ENCODE data around the gene RAD23B.

Gene RAD23B

DNA sequence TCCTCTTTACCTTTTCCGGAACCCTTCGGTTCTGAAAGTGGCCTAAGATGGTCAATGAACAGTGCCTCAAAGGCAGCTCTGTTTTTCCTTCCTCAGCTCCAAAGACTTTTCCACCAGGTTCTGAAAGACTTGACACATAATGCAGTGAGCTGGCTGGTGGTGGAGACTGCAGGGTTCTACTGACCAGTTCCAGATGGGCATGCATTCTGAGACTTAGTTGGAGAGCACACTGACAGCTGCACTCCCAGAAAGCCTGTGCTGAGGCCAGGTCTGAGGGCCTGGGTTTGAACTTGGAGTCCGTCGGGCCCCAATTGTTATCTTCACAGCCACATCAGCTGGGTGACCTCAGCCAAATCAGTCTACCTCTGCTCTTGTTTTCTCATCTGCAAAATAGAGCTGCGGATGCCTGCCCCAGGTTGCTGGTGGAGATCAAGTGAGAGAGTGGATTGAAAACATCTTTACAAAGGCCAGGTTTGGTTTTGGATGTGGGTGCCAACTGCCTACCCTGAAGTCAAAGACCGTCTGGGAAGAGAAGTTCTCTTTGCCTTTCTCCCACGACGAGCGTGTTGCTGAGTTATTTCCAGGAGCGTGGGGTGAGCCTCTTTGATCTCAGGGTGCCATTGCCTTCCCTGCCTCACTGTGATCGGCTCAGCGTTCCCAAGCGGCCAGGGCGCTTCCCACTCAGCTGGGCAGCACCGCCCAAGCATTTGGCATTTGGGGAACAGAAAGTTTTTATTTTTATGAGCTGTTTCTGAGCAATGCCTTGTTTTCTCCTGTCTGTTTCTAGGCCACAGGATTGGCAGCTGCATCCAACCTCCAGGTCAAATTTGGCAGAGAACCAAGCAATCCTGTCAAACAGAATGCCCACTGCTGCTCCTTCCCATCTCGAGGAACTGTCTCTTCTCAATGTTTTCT lies 54.9 kb downstream of the RAD23B start:
- DNase-seq: no peak

DNA sequence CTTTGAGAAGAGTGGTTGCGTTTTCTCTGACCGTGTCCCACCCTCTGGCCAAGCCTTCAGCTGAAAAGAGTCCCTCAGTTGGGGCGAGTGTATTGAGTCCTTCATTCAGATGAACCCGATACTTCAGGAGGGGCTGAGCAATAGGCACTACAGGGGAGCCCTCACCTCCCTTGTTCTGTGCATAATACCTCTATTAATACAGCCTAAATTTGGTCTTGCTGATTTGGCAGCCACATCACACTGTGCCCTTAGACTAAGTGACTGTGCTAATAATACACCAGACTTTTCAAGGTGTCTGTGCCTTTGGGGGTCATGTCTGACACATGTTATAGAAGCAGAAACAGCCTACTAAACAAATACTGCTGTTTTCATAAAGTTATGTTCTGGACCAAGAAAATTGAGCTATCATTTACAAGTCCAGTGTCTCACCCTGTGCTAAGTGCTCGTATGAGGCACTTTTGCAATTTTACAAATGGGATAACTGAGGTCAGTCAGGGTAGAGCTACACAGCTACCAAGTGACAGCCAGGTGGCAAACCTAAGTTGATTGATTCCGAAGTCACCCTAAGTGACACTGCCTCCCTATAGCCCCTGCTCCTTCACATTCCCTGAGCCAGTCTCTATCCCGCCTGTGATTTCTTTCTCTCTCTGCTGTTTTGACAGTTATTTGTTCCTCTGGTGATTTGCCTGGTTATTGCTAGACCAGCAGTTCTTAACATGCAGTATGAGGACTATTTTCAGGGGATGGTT lies 56.0 kb downstream of the RAD23B start:
- no peak for DNase-seq

DNA sequence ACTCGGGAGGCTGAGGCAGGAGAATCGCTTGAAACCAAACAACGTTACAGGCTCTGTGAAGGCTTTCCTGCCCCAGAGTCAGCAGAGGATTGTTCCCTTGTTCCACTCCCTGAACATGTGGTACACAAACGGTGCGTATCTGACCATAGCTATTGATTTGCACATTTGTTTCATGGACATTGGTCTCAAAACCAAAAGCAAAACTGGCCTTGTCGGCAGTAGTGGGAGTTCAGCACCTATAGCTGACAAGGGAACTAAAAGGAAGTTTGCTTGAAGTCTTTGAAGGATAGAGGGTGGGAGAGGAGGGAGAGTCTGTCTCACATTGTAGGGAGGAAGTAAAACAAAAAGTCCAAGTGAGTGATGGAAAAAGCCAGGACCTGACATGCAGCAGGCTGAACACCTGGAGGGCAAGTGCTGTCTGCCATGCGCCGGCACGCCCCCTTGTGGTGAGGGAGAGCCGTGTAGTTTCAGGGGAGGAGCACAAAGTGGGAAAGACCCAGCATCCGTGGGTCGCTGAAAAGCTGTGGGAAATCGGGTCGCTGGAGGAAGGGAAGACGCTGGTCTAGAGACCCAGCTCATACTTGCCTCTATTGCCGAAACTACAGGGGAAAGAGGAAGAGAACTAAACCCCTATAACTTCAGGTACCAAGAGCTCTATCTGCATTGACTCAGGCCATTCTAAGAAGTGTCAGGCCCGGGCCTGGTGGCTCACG lies 58.0 kb downstream of the RAD23B start:
- peak; percentile 83 for DNase-seq

DNA sequence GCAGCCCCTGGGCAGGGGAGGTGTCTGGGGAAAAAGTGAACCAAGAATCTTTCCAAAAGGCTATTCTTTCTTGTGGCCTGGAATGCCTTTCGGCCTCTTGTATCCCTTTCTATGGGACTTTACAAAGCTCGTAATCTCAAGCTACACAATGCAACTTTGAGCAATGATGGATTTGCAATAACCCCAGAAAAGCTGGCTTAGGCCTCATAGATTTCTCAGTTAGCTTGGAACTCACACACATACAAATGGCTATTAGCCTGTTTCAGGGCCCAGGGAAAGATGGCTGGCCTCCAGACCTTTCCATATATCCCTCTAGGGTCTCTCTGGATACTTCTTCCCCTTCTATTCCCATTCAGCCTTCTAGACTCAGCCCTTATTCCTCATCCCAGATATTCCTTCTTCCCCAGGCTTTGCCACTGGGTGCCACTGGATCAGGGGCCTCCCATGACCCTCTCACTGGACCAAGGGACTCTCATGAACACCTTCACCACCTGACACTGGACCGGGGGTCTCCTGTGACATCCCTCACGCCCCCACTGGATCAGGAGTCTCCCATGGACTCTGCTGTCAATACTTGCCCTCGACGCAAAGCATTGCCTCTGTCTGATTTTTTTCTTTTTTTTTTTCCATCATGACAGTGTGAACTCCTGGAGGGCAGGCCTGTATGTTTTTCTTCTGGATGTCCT lies 59.5 kb downstream of the RAD23B start:
- no peak for DNase-seq

DNA sequence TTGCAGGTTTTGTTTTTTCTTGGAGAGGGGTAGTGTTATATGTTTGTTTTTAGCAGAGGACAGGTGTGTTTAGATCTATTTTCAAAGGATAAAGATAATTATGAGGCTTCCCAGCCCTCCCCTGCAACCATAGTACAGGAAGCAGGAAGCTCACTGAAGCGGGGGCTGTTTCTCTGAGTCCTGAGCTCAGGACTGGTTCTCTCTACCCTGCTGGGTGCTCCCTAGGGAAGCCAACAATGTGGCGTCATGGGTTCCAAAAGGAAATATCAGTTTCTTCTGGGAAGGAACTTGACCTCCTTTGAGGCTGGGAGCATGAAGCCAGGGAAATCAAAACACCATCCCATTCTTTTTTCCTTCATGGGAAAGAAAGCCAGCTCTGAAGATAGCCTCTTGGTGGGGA lies 62.2 kb downstream of the RAD23B start:
- peak; percentile 49 for DNase-seq

DNA sequence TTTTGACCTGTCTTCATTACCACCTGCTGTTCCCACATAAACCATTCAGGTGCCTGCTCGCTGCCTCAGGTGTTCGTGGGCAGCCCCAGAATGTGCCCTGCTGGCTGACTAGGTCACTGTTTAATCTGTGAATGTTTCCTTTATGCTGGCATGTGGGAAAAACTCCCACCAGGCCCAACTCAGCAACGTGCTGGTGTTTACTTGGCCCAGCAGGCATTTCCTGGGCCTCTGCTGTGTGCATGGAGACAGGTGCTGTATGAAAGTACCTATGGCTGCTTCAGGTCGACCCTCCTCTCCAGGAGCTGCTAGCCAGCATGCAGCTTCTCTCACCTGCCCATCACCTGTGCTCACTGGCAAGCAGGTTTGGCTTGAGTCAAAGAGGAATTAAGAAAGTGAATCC lies 65.8 kb downstream of the RAD23B start:
- peak; percentile 60 for DNase-seq

DNA sequence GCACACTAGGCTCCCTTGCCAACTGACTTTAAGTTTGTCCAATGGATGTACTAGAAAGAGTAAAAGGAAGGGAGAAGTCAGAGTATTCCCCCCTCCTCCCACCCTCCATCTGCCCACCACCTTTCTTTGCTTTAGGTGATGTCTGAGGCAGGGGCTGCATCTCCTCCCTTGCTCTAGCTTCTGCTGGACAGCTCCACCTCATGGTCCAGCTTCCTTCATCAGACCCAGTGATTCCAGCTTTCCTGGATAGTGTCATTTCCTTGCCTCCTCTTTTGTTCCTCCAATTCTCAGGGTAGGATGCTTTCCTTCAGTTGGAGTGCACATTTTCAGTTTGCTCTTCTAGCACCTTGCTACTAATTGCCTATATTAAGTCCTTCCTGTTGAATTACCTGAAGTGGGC lies 67.4 kb downstream of the RAD23B start:
- DNase-seq: no peak

DNA sequence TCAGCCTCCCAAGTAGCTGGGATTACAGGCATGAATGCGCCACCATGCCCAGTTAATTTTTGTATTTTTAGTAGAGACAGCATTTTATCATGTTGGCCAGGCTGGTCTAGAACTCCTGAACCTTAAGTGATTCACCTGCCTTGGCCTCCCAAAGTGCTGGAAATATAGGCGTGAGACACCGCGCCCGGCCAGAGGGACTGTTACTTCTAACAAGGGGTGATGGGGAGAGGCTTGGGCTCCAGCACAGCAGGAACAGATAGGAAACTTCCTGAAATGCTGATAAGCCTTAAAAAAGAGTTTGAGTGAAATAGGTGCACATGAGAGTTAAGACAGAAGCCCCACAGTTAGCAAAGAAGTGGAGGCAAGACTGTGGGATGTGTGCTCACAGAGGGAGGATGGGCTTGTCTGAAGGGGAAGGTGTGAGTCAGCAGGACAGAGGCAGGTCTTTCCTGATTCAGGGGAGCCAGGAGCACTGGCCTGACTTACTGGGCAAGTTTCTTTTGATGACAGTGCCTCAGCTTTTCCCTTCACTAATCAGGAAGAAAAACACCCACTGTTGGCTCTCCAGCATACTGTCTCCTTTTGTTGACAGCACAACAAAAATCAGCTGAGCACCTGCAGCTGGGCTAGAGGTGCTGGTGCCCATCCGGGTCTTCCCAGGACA lies 68.4 kb downstream of the RAD23B start:
- peak; percentile 66 for DNase-seq

DNA sequence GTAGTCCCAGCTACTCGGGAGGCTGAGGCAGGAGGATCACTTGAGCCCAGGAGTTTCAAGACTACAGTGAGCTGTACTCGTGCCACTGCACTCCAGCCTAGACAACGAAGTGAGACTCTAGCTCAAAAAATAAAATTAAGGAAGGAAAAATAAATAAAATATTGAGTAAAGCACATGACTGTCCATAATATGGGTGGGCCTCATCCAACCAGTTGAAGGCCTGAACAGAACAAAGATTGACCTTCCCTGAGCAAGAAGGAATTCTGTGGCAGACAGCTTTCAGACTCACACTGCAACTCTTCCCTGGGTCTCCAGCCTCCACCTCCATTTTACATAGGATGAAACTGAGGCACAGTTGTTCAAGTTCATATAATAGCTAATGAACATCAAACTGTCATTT lies 72.3 kb downstream of the RAD23B start:
- DNase-seq: no peak

DNA sequence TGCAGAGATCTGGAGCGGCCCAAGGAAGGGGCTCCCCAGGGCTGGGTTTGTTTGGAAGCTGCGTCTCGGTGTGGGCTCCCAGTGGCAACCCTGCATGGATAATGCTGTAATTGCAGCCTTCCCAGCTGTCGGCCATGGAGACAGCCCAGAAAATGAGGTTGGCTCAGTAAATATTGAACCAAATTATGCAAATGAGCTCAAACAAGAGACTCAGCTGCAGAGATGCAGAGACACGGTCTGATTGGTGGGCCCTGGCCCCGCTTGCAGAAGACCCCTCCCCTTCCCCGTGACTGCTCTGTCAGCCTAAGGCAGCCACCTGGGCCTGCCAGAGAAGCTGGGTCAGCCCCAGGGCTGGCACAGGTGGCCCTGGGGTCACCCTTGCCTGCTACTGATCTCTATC lies 75.9 kb downstream of the RAD23B start:
- no peak for DNase-seq

DNA sequence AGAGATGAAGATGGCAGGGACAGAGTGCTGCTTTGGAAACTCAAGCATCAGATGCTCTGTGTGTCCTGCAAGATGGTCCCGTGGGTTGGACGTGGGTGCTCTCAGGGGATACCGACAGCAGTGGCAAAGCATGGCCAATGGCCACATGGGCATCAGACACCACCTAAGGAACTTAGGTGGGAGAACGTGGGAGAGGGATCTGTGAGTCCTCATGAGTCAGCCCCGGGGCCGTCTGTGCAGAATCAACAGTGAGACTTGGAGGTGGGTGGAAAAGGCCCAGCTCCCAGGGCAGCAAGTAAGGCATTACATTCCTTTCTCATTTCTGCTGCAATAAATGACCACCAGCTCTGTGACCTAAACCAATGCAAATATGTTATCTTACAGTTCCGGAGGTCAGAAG lies 77.0 kb downstream of the RAD23B start:
- DNase-seq: no peak

DNA sequence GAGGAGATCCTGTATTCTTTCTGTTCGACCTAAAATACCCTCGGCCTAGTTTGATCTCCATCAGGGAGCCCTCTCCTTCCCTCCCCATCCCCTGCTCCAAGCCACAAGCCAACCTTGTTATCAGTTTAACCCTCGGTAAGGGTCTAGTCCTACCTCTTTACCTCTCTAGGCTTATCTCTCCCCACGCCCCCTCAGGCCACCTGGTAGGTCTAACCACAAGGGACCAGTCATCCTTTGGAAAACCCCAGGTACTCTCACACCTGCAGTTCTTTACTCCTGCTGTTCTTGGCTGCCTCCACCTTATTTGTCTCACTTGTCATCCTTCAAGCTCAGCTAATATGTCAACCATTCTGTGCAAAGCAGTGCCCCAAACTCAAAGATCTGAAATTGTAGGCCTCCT lies 78.7 kb downstream of the RAD23B start:
- no peak for DNase-seq

DNA sequence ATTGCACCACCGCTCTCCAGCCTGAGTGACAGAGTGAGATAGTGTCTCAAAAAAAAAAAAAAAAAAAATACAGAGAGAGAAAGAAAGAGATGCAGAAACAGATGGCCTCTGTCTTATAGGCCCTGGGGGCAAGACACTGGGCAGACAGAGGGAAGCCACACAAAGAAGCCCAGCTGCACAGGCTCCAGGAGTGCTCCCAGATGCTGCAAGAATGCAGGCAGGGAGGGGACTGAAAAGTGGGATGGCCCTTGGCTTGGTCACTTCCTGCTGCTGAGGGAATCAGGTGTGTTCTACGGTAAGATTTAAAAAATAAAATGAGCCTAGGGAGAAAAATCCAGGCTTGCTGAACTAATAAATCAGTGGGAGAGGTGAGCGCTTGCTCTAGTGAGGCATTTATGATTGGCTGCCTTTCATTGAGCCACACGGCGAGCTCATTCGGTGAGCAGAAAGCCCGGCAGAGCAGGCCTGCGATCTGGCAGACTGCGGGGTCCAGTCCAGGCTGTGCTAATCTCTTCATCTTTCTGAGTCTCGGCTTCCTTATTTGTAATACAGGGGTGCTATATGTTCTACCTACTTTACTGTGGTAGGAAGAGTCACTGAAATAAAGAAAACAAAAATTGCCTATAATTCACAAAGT lies 80.6 kb downstream of the RAD23B start:
- no peak for DNase-seq

DNA sequence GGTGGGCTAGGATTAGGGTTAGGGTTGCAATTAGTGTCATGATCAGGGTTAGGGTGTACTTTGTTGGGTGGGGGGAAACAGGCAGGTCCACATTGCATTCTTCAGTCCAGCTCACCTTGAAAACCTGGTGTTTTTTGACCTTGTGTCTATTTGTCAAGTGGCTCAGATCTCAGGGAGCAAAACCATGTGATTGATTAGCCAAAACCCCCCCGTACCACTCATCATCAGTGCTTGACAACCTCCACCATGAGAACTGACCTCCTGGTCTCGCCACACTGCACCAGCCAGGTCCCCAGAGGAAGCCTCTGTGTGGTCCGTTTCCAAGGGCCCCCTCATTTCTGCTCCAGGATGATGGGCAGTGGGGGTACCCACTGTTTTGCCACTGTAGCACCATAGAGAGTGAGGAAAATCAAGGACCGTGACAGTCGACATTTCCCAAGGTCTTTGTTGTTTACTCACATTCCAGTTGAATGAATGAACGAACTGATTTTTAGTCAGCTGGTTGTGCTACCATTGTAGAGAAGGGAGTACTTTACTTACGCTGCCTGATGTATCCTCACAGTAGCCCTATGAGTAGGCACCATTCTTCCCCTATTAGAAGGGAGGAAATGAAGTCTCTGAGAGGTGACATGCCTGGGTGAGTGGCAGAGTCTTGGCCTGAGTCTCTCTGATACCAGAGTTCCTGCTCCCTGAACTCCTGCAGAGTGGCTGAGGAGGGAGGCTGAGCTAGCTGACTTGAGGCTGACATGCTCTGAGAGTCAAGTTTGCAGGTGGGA lies 84.8 kb downstream of the RAD23B start:
- DNase-seq: no peak

DNA sequence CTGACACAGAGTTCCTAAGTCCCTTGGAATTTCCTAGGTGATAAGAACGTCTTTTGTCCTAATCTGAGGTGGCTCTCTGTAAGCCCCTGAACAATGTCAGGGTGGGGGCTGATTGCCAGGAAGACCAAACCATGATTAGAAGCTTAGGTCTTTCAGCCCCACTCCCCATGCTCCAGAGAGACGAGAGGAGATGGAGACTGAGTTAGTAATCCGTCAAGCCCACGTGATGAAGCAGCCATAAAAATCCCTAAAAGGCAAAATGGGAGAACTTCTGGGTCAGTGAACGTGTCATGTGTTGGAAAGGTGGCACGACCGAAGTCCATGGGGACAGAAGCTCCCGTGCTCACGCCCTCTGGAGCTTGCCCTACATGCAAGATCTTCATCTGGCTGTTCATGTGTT lies 85.6 kb downstream of the RAD23B start:
- no peak for DNase-seq

DNA sequence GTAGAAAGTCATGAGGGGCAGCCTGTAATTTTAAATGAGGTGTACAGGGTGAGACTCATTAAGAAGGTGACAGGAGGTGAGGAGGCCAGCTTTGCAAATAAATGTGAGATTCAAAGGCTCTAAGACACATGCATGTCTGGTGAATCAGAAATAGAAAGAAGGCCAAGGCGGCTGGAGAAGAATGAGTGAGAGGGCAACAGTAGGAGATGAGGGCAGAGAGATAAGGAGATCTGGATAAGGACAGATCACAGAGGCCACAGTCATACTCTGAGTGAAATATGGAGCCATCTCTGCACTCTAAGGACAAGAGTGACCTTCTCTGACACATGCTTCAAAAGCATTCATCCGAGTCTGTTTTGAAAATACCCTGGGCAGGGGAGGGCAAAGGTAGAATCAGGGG lies 90.7 kb downstream of the RAD23B start:
- DNase-seq: no peak

DNA sequence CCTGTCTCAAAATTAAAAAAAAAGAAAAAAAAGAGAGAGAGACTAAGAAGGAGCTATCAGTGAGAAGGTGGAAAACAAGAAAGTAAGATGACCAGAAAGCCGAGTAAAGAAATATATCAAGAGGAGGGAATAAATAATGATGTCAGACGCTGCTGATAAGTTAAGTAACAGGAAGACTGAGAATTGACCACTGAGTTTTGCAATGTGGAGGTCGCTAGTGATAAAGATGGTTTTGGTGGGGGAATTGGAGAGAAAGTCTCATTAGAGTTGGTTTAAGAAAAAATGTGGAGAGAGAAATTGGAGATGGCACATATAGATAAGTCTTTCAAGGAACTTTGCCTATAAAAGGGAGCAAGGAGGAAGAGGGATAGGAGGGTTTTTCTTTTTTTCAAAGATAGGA lies 91.9 kb downstream of the RAD23B start:
- DNase-seq: no peak

DNA sequence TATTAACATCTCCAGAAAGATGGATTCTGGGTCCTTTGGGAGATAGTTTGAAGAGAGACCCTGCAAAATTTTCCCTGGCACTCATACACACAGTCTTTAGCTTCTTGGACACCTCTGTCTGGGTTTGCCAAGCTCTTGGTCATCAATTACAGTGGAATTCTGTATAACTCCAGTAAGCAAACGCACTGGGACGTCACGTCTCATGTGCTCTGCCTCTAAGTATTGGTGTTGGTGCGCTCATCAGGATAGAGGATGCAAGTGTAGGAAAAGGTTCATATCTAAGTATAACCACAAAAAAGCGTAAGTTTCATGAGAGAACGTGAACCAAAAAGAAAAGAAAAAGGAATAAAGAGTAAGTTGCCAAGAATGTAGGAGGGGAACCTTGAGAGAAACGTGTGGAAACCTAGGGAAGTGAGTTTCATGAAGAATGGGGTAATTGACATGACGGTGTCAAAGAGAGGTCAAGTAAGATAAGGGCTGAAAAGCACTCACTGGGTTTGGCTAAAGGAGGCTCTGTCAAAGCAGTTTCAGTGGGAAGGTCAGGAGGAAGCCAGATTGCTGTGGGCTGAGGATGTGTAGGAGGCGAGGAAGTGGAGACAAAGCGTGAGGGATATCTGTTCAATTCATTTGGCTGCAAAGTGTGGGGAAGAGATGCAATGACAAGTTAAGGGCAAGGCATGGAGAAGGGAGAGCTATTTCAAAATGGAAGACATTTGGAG lies 92.7 kb downstream of the RAD23B start:
- no peak for DNase-seq

DNA sequence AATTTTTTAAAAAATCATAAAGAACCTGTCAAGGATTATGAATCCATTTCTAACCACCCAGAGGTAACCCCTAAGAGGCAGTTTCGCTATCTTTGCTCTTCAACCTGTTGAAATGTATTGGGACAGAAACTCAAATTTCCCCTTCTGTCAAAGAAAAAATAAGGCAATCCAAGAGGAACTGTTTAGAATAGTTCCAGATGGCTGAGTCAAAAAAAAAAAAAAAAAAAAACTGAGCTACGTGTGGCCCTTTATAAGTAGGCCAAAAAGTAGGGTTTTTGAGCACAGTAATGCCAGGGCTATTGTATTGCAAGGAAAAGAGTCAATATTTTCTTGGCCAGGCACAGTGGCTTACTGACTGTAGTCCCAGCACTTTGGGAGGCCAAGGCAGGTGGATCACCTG lies 94.9 kb downstream of the RAD23B start:
- DNase-seq: no peak

Measured in DMS53 (cell line).